K562 (cell line): ENCODE data around the gene PLEKHA6.

Source experiments
- CEBPB ChIP-seq: fragments of 450-650 bp; IDR thresholded peaks from 2 replicates; pipeline ENCODE4 v1.6.1; 2016; ENCODE audit warnings: missing genetic modification characterization, missing compliant biosample characterization
- CREB1 ChIP-seq, 2 experiments: sonication (generic) in 1 of 2; formaldehyde crosslinking in 1 of 2; IDR thresholded peaks; 2 replicates each; pipeline versions ENCODE4 v1.6.1 to v1.8.0; 2012 to 2022; ENCODE audit warnings: inconsistent platforms in 1 of 2, mild to moderate bottlenecking in 1 of 2, missing genetic modification reagents in 1 of 2, moderate library complexity in 1 of 2
- EZH2 ChIP-seq: IDR thresholded peaks from 2 replicates; pipeline ENCODE4 v1.6.1; 2012; ENCODE audit warnings: low read depth, mild to moderate bottlenecking, inconsistent platforms, low read length, borderline replicate concordance
- JUND ChIP-seq, 2 experiments: IDR thresholded peaks; 2 replicates in 1 of 2; 3 replicates in 1 of 2; pipeline ENCODE4 v1.6.1; 2011; ENCODE audit warnings: borderline replicate concordance in 2 of 2, low read depth in 2 of 2, low read length in 2 of 2, improper control_type of control experiment in 1 of 2, missing biosample characterization in 1 of 2, missing genetic modification characterization in 1 of 2, missing genetic modification reagents in 1 of 2
- MTA1 ChIP-seq: fragments of 450-650 bp; IDR thresholded peaks from 2 replicates; pipeline ENCODE4 v1.6.1; 2017; ENCODE audit warnings: borderline replicate concordance
- NFIC ChIP-seq: fragments of 450-650 bp; IDR thresholded peaks from 2 replicates; pipeline ENCODE4 v1.6.1; 2017; ENCODE audit warnings: mild to moderate bottlenecking, inconsistent platforms
- POLR2A ChIP-seq: fragments of 450-650 bp; conservative IDR thresholded peaks from 2 replicates; pipeline ENCODE4 v1.6.1; 2016
- ZBTB17 ChIP-seq: fragments of 450-650 bp; formaldehyde crosslinking; IDR thresholded peaks from 2 replicates; pipeline ENCODE4 v1.4.0; 2020; ENCODE audit warnings: mild to moderate bottlenecking

DNA sequence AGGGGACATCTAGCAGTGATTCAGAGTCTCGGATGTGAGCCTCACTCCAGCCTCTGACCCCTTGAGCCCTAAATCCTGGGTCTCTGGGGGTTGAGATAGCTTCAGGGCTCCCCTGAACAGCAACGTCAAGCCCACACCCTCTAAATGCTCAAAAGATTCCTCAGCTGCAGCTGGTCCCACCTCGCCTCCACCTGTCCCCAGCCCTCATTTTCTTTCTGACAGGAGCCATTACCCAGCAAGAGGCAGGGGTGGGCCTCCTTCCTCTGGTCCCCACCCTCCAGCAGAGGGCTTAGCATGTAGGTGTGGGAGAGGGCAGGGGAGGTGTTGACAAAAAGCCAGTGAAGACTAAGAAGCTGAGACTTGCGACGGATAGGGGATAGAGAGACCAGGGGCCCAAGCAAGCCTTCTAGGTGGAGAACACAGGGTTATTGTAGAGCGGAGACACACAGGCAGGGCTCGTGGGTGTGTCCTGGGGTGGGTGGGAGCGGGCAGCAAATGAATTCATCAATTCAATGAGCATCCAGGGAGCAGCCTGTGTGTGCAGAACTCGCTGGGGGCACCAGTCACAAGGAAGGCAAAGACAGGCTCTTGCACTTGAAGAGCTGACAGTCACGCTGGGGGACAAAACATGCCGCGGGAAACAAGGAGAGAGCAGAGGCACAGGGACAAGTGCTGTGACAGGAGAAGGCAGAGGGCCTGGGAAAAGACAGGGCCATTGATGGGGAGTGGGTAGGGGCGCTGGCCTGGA is 97.0 kb downstream of the PLEKHA6 start:
- TF ChIP-seq NFIC = no peak
- TF ChIP-seq POLR2A = no peak
- TF ChIP-seq EZH2 = no peak
- TF ChIP-seq JUND (IDR thresholded peaks at IDR 0.05; ENCODE audit: borderline replicate concordance, low read depth, low read length) = no peak
- TF ChIP-seq JUND (tag; IDR thresholded peaks at IDR 0.05; ENCODE audit: borderline replicate concordance, low read depth, low read length) = no peak
- TF ChIP-seq CREB1 (IDR thresholded peaks at IDR 0.05) = no peak
- TF ChIP-seq CREB1 (CRISPR knock-in tag; IDR thresholded peaks at IDR 0.05) = no peak
- TF ChIP-seq ZBTB17 (CRISPR knock-in tag) = no peak
- TF ChIP-seq MTA1 = no peak
- no peak for TF ChIP-seq CEBPB (tag)
